Measurements from ENCODE around the gene CASKIN1.

- TF ChIP-seq PKNOX1 (IDR thresholded peaks at IDR 0.05) (no peak), IRF3 (IDR thresholded peaks at IDR 0.05) (no peak), ZNF24 (IDR thresholded peaks at IDR 0.05) (no peak)
Measured at GRCh38 chr16:2184962-2185361, 11.4 kb downstream of the CASKIN1 start.
